ENCODE measurements around the gene NKG7. TPM values are rescaled to one million over a fixed set of nuclear protein-coding genes. Genes with fewer than 3 reads are reported as not detected.

NKG7 gene
- total RNA-seq, 4 donors from 2014 or later: 1.5 to 4.1 (median 2.4) TPM; not detected in 1

GRCh38 chr19:51337141-51337860 lies 35.2 kb downstream of the NKG7 start:
- Histone ChIP-seq H3K4me3 (no peak overlapping the region), H3K4me1 (peaks cover 6 to 36% (median 24%) of the 10 kb centered on the region in 4 donors), H3K27ac (replicated peaks in 1 of 4) (no peak overlapping the region), H3K36me3 (peaks cover 0 to 5% (median under 1%) of the 10 kb centered on the region in 4 donors), H3K27me3 (peaks cover 0 to 5% (median 0%) of the 10 kb centered on the region in 4 donors), H3K9me3 (no peaks in the 10 kb centered on the region)
- intact Hi-C loops (cut with DNase I): loop anchor here (5.0 to 10.0 kb wide), 2 partner anchors 70 to 318 kb away; no protein-coding TSS in a partner anchor
- no peak for TF ChIP-seq POLR2A (IDR thresholded peaks at IDR 0.05; ENCODE audit: low read depth)
- no peak for TF ChIP-seq CTCF (IDR thresholded peaks at IDR 0.05)
- no peak for TF ChIP-seq EP300 (IDR thresholded peaks at IDR 0.05)
- TF ChIP-seq POLR2AphosphoS5 (IDR thresholded peaks at IDR 0.05): no peak
- DNase-seq (ENCODE audit: extremely low spot score): no peak
- WGBS: 89% methylated on average over 5 of the region's 13 CpGs

- peaks cover 0 to 36% (median 3%) of the 10 kb centered on the region in 4 donors for H3K27me3 ChIP-seq
- no peak for DNase-seq (ENCODE audit: extremely low spot score)
- H3K27ac ChIP-seq (replicated peaks in 1 of 4): no peak overlapping the region
- intact Hi-C loops (cut with DNase I): loop anchor here (10.0 kb wide), 1 partner anchor 321 kb away; no protein-coding TSS in a partner anchor
- no peaks in the 10 kb centered on the region for H3K9me3 ChIP-seq
- no peak overlapping the region for H3K4me3 ChIP-seq
- peaks cover 3 to 8% (median 6%) of the 10 kb centered on the region in 4 donors for H3K4me1 ChIP-seq
- peaks cover 0 to 22% (median 12%) of the 10 kb centered on the region in 4 donors for H3K36me3 ChIP-seq
- WGBS: 86% methylated on average over 11 of the region's 13 CpGs
- TF ChIP-seq POLR2A (IDR thresholded peaks at IDR 0.05; ENCODE audit: low read depth) (no peak), POLR2AphosphoS5 (IDR thresholded peaks at IDR 0.05) (no peak), EP300 (IDR thresholded peaks at IDR 0.05) (no peak), CTCF (IDR thresholded peaks at IDR 0.05) (no peak)
These were observed 38.5 kb downstream of the NKG7 start for GRCh38 chr19:51333836-51334460.

GRCh38 chr19:51331716-51332115 lies 40.7 kb downstream of the NKG7 start:
- Histone ChIP-seq H3K4me3 (no peak overlapping the region), H3K27ac (replicated peaks in 1 of 4) (no peak overlapping the region), H3K27me3 (peaks cover 5 to 58% (median 24%) of the 10 kb centered on the region in 4 donors), H3K36me3 (peaks cover 0 to 22% (median 12%) of the 10 kb centered on the region in 4 donors), H3K9me3 (no peaks in the 10 kb centered on the region), H3K4me1 (peaks cover 7 to 15% (median 11%) of the 10 kb centered on the region in 4 donors)
- intact Hi-C loops (cut with DNase I): loop anchor here (10.0 kb wide), 1 partner anchor 323 kb away; no protein-coding TSS in a partner anchor
- TF ChIP-seq POLR2AphosphoS5 (IDR thresholded peaks at IDR 0.05) (no peak), POLR2A (IDR thresholded peaks at IDR 0.05; ENCODE audit: low read depth) (no peak), CTCF (IDR thresholded peaks at IDR 0.05) (no peak), EP300 (IDR thresholded peaks at IDR 0.05) (no peak)
- DNase-seq (ENCODE audit: extremely low spot score): no peak
- 90% methylated on average over 6 of the region's 6 CpGs for WGBS

GRCh38 chr19:51331193-51331592 lies 41.3 kb downstream of the NKG7 start:
- 85% methylated on average over 3 of the region's 3 CpGs for WGBS
- intact Hi-C loops (cut with DNase I): loop anchor here (10.0 kb wide), 1 partner anchor 324 kb away; no protein-coding TSS in a partner anchor
- H3K4me3 ChIP-seq: no peak overlapping the region

More at GRCh38 chr19:51331193-51331592, 41.3 kb downstream of the NKG7 start:
- Histone ChIP-seq H3K4me1 (peaks cover 7 to 15% (median 11%) of the 10 kb centered on the region in 4 donors), H3K36me3 (peaks cover 0 to 22% (median 12%) of the 10 kb centered on the region in 4 donors), H3K27ac (replicated peaks in 1 of 4) (no peak overlapping the region), H3K27me3 (peaks cover 5 to 63% (median 29%) of the 10 kb centered on the region in 4 donors), H3K9me3 (no peaks in the 10 kb centered on the region)
- no peak for DNase-seq (ENCODE audit: extremely low spot score)
- TF ChIP-seq POLR2AphosphoS5 (IDR thresholded peaks at IDR 0.05) (no peak), CTCF (IDR thresholded peaks at IDR 0.05) (no peak), POLR2A (IDR thresholded peaks at IDR 0.05; ENCODE audit: low read depth) (no peak), EP300 (IDR thresholded peaks at IDR 0.05) (no peak)
